Activated CD4-positive, alpha-beta T cell treated with anti-CD3 and anti-CD28 coated beads, Interleukin-2, Interleukin-4, amounts not matched to agents 100 ng/mL and 50 ng/mL, durations not matched to agents 16 hours and 8 hours (primary cell): Measurements from ENCODE around the gene PYGB.

Experiments
- DNase-seq: peaks from one replicate; pipeline ENCODE4 v3.0.0-alpha.2; 2020; ENCODE audit warnings: low spot score

Gene PYGB

DNA sequence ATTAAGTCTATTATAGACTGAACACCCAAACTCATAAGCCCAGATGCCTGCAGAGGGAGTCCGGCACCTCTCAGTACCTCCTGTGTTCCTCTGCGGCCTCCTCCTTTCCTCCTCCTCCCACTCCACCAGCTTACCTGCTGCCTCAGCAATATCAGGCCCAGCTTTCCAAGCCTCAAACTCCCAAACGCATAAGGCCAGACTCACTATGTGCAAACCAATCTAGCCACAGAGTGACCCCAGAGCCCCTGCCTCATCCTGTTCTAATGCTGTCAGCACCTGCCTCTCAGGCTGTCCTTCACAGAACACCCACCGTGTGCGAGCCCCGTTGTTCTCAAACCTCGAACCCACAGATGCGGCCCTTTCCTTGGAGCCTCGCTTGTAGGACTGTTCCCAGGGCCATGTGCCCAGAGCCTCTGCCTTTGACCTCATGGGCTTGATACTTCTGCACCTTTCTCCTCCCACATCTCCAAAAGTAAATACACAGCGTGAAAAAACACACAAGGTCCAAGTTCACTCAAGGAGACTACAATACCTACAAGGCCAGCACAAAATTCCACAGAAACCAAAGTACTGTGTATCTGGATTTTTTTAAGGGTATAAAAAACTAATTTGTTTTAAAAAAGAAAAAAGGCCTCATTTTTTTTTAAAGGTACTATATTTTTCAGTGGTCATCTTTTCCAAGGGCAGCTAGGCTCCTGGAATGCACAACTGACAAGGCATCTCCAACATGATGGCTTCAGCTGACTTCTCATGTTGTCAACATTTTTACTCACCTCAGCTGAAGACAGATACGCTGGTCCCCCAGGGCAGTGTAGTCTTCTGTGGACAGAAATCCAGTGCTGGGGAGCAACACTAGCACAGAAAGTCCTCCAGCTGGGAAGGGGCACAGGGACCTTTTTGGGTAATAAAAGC lies 90.5 kb downstream of the PYGB start:
- no peak for DNase-seq

DNA sequence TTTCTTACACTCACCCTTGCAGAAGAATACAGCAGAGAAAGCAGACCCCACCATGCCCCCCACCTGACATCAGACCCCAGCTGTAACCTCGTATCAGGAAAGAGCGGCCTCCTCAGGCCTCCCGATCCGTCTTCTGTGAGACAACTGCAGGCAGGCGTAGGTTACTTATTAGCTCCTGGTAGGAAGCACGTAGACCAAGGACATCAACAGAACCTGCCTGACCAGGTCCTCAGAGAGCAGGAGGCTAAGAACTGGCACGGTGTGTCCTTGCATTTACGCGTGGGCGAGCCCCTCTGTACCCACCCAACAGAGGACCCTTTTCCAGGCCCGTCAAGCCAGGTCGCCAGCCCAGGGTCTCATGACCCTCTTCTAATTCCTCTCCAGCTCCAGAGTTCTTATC lies 91.7 kb downstream of the PYGB start:
- no peak for DNase-seq

DNA sequence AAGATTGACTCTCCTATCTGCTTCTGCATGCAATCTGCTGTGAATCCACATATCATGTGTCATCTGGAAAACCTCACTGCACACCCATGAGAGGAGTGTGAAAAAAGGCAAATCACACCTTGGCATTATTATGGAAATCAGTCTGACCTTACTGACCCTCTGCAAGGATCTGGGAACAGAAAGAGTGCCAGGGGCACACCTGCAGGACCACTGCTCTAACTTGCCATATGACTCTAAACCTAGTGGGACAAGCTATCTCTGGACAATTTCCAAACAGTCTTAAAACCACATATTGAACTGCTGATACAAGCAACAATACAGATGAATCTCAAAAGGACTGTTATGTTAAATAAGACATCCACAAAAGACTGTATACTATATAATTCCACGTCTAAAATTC lies 92.5 kb downstream of the PYGB start:
- DNase-seq = no peak

DNA sequence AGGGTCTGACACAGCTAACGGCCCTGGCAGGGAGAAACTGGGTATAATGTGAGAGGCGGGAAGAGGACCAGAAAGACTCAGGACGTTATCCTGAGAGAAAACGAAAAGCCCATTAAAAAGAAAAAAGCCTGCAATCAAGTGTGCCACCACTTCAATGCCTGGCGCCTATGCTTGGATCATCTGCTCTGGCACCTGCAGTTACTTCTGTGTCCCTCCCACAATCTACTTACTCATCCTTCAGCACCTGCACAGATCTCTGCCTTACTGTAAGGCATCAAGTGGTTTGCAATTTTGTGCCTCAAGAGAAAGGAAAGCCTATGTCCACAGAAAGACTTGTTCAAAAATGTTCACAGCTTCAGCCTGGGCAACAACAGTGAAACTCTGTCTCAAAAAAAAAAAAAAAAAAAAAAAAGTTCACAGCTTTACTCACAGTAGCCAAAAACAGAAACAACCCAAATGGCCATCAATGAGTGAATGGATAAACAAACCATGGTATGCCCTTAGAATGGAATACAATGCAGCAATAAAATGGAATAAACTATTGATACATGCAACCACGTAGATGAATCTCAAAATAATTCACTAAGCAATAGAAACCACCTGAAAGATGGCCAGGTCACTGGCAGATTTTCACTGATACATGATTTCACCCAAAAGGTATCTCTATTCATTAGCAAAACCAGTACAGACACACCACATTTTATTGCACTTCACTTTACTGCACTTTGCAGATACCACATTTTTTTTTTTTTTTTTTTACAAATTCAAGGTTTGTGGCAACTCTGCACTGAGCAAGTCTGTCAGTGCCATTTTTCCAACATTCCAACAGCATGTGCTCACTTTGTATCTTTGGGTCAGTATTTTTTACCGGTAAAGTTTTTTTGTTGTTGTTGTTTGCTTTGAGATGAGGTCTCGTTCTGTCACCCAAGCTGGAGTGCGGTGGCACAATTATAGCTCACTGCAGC lies 94.1 kb downstream of the PYGB start:
- no peak for DNase-seq

DNA sequence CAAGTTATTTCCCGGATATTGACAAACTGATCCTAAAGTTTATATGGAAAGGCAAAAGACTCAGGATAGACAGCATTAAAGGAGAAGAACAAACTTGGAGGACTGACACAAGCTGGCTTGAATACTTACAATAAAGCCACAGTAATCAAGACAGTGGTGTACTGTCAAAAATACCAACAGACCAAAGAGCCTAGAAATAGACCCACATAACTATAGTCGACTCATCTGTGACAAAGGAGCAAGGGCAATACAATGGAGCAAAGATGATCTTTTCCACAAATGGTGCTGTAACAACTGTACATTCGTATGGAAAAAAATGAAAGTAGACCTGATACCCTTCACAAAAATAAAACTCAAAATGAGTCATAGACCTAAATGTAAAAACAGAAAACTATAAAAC lies 96.7 kb downstream of the PYGB start:
- DNase-seq = no peak

DNA sequence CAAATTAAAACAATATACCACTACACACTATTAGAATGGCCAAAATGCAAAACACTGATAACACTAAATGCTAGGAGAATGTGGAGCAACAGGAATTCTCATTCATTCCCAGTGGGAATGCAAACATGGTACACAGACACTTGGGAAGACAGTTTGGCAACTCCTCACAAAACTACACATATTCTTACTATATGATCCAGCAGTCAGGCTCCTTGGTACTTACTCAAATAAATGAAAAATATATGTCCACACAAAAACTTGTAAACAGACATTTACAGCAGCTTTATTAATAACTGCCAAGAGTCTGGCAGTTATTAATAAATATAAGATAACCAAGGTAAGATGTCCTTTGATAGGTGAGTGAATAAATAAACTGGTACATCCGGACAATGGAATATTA lies 97.8 kb downstream of the PYGB start:
- DNase-seq = no peak

DNA sequence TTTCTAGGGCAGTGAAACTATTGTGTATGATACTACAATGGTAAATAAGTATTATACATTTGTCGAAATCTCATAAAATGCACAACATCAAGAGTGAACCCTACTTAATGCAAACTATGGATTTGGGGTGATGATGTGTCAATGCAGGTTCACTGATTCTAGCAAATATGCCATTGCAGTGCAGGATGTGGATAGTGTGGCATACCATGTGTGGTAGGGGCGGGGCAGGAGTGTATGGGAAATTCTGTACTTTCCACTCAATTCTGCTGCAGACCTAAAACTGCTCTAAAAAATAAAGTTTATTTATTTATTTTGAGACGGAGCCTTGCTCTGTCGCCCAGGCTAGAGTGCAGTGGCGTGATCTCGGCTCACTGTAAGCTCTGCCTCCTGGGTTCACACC lies 98.5 kb downstream of the PYGB start:
- peak; percentile 9 for DNase-seq
